ENCODE results near the gene NT5C1A. TPM values are rescaled to one million over a fixed set of nuclear protein-coding genes. Genes with fewer than 3 reads are reported as not detected.

The NT5C1A gene
- polyA plus RNA-seq, 1 experiment = not detected

GRCh38 chr1:39676948-39677548 is 5.1 kb upstream of the NT5C1A start:
- TF ChIP-seq CTCF (IDR thresholded peaks at IDR 0.05; ENCODE audit: insufficient read depth, low read depth, low read length) = no peak
- DNase-seq (ENCODE audit: low read depth) = no peak
- Histone ChIP-seq H3K36me3 (ENCODE audit: control insufficient read depth, insufficient read depth, low read length) (no peaks in the 10 kb centered on the region), H3K27me3 (ENCODE audit: control insufficient read depth, insufficient read depth, low read length) (peaks cover 36% of the 10 kb centered on the region), H3K4me3 (ENCODE audit: low read depth, low read length) (no peak overlapping the region)
- ChIA-PET POLR2A (no interaction called here), CTCF (interaction anchor here (1.3 kb wide), 1 partner anchor 71 kb away, joined by 5 read pairs; no protein-coding TSS in a partner anchor)

GRCh38 chr1:39675220-39675619 is 3.3 kb upstream of the NT5C1A start:
- TF ChIP-seq CTCF (IDR thresholded peaks at IDR 0.05; ENCODE audit: insufficient read depth, low read depth, low read length) = no peak
- H3K4me3 ChIP-seq (ENCODE audit: low read depth, low read length) = no peak overlapping the region
- ChIA-PET POLR2A (no interaction called here), CTCF (interaction anchor here (0.6 to 10.0 kb wide), 2 partner anchors 19 to 564 kb away, joined by 3 to 137 read pairs; no protein-coding TSS in a partner anchor)
- H3K27me3 ChIP-seq (ENCODE audit: control insufficient read depth, insufficient read depth, low read length) = peaks cover 37% of the 10 kb centered on the region
- no peaks in the 10 kb centered on the region for H3K36me3 ChIP-seq (ENCODE audit: control insufficient read depth, insufficient read depth, low read length)
- DNase-seq (ENCODE audit: low read depth) = no peak

DNA sequence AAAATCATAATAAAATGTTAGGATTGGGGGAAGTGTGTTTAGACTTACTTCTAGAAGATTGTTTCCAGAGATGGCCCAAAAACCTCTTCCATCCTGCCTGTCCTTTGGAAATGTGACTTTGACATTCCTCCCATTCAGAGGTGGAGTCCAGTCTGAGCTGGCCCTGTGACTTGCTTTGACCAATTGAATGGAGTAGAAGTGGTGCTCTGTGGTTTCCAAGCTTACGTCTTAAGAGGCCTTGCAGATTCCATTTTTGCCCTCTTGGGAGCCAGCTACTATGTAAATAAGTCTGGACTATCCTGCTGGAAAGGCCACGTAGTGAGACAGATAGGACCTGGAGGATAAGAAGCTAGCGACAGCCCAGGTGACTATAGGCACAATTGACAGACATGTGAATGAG is 1.3 kb upstream of the NT5C1A start:
- Histone ChIP-seq H3K36me3 (ENCODE audit: control insufficient read depth, insufficient read depth, low read length) (no peaks in the 10 kb centered on the region), H3K4me3 (ENCODE audit: low read depth, low read length) (no peak overlapping the region), H3K27me3 (ENCODE audit: control insufficient read depth, insufficient read depth, low read length) (peaks cover 42% of the 10 kb centered on the region)
- ChIA-PET POLR2A (no interaction called here), CTCF (interaction anchor here (1.1 to 10.0 kb wide), 4 partner anchors 8 to 29 kb away, joined by 4 to 137 read pairs (median 8); no protein-coding TSS in a partner anchor)
- no peak for TF ChIP-seq CTCF (IDR thresholded peaks at IDR 0.05; ENCODE audit: insufficient read depth, low read depth, low read length)
- no peak for DNase-seq (ENCODE audit: low read depth)

DNA sequence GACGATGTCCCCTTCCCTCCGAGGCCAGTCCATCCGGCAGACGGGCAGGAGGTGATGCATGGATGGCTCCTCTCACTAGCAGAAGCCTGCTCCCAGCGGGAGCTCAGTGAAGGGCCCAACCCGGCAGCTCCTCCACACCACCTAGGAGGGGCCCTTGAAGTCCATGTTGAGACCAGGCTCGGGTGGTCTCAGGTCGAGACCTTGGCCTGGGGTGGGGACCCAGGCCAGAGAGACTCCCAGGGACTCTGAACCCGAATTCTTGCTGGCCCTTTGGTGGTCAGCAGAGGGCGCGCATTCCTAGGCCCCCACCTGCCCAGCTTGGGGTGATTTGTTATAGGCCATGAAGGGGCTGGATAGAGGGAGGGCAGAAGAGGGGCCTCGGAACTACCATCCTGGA is 642 bp upstream of the NT5C1A start:
- TF ChIP-seq CTCF (IDR thresholded peaks at IDR 0.05; ENCODE audit: insufficient read depth, low read depth, low read length) = peak; percentile 49
- H3K4me3 ChIP-seq (ENCODE audit: low read depth, low read length) = no peak overlapping the region
- peaks cover 46% of the 10 kb centered on the region for H3K27me3 ChIP-seq (ENCODE audit: control insufficient read depth, insufficient read depth, low read length)
- POLR2A ChIA-PET = interaction anchor here (0.5 kb wide), 1 partner anchor 66 kb away, joined by 7 read pairs; the partner anchor contains the start of gene PPIE
- DNase-seq (ENCODE audit: low read depth) = no peak
- H3K36me3 ChIP-seq (ENCODE audit: control insufficient read depth, insufficient read depth, low read length) = no peaks in the 10 kb centered on the region
- CTCF ChIA-PET = interaction anchor here (1.2 to 10.0 kb wide), 8 partner anchors 9 to 66 kb away, joined by 3 to 137 read pairs (median 7); no protein-coding TSS in a partner anchor

DNA sequence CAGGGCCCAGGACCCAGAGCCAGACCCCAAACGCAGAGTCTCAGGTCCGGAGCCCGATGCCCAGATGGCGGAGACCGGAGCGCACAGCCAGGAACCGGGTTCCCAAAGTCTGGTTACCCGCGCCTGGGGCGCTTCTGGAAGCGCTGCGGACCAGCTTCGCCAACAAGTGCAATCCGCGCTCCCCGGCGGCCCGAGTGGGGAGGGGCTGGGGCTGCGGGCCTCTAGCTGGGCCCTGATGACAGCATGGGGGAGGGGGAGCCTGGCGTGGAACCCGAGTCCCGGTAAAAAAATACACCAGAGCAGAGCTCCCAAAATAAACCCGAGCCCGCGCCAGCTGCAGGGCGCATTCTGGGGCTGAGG is 494 bp downstream of the NT5C1A start:
- Histone ChIP-seq H3K27me3 (ENCODE audit: control insufficient read depth, insufficient read depth, low read length) (peaks cover 47% of the 10 kb centered on the region), H3K4me3 (ENCODE audit: low read depth, low read length) (peak overlapping the region; percentile 29; the same call in 1 of the 2 replicates), H3K36me3 (ENCODE audit: control insufficient read depth, insufficient read depth, low read length) (no peaks in the 10 kb centered on the region)
- ChIA-PET CTCF (interaction anchor here (0.6 to 10.0 kb wide), 10 partner anchors 8 to 65 kb away, joined by 3 to 137 read pairs (median 7); no protein-coding TSS in a partner anchor), POLR2A (no interaction called here)
- no peak for TF ChIP-seq CTCF (IDR thresholded peaks at IDR 0.05; ENCODE audit: insufficient read depth, low read depth, low read length)
- no peak for DNase-seq (ENCODE audit: low read depth)

Measured in BJ (cell line).